NCI-H1417 (cell line): ENCODE data around the gene USB1.
"Not testable (repeated sequence)": the region's sequence is repeated elsewhere in the genome, so short reads cannot be mapped to it uniquely, and the experiment has no call there.

Experiments used
- DNase-seq, 3 experiments: peaks; one replicate each; lab custom pipeline; 2025; lab: John Stamatoyannopoulos, UW

Gene USB1

GRCh38 chr16:57994778-57995177 lies 6.4 kb upstream of the USB1 start:
- peak in 2 of 3 experiments; percentile 1 to 20 for DNase-seq

- no peak for DNase-seq
Observed at GRCh38 chr16:57995721-57996405, 5.3 kb upstream of the USB1 start.

GRCh38 chr16:57996406-57997175 lies 4.6 kb upstream of the USB1 start:
- DNase-seq: no peak

GRCh38 chr16:57997176-57997527 lies 4.1 kb upstream of the USB1 start:
- no peak for DNase-seq

- no peak for DNase-seq
Observed at GRCh38 chr16:57997528-57998265, 3.5 kb upstream of the USB1 start.

- no peak for DNase-seq
Observed at GRCh38 chr16:57998486-57998885, 2.7 kb upstream of the USB1 start.

GRCh38 chr16:57998992-57999365 lies 2.2 kb upstream of the USB1 start:
- no peak for DNase-seq

- peak in 1 of 3 experiments; percentile 45 for DNase-seq
Observed at GRCh38 chr16:57999366-57999970, 1.7 kb upstream of the USB1 start.

GRCh38 chr16:57999971-58000705 lies 1.1 kb upstream of the USB1 start, which contains the start of gene ZNF319:
ZNF319 (minus strand) TSS chr16:58000672; CDS start chr16:57998265, 2,407 bp downstream.
- peak in 2 of 3 experiments; percentile 61 to 77 for DNase-seq

- DNase-seq: no peak
Observed at GRCh38 chr16:58001781-58002415, 691 bp downstream of the USB1 start.

GRCh38 chr16:58002416-58002800 lies 1.2 kb downstream of the USB1 start:
- no peak for DNase-seq

- DNase-seq: no peak
Observed at GRCh38 chr16:58002936-58003335, 1.7 kb downstream of the USB1 start.

GRCh38 chr16:58004736-58005135 lies 3.5 kb downstream of the USB1 start:
- not testable (repeated sequence) for DNase-seq

- no peak for DNase-seq
Observed at GRCh38 chr16:58009856-58010416, 8.7 kb downstream of the USB1 start.

GRCh38 chr16:58010886-58011285 lies 9.7 kb downstream of the USB1 start:
- DNase-seq: no peak

- no peak for DNase-seq
Observed at GRCh38 chr16:58011652-58012051, 10.4 kb downstream of the USB1 start.

- no peak for DNase-seq
Observed at GRCh38 chr16:58012481-58012880, 11.3 kb downstream of the USB1 start.

GRCh38 chr16:58013201-58013956 lies 12.2 kb downstream of the USB1 start:
- no peak for DNase-seq

GRCh38 chr16:58016840-58017446 lies 15.7 kb downstream of the USB1 start:
- DNase-seq: no peak

- no peak for DNase-seq
Observed at GRCh38 chr16:58018803-58019202, 17.6 kb downstream of the USB1 start.
